Measurements from ENCODE around the gene AXL.
"Not testable (repeated sequence)": the region's sequence is repeated elsewhere in the genome, so short reads cannot be mapped to it uniquely, and the experiment has no call there.

GRCh38 chr19:41180173-41180572 lies 38.9 kb upstream of the AXL start:
- TF ChIP-seq SP2 (CRISPR knock-in tag; IDR thresholded peaks at IDR 0.05); SNAPC5 (CRISPR knock-in tag; IDR thresholded peaks at IDR 0.05; ENCODE audit: borderline replicate concordance); PLRG1 (conservative IDR thresholded peaks at IDR 0.05): not testable (repeated sequence)

All from HepG2 (cell line).